Astrocyte of the hippocampus (primary cell): ENCODE results near the gene TBC1D2B.
"Not testable (repeated sequence)": the region's sequence is repeated elsewhere in the genome, so short reads cannot be mapped to it uniquely, and the experiment has no call there.

Source experiments
- DNase-seq: peaks from one replicate; pipeline ENCODE4 v3.0.0; 2011; ENCODE audit warnings: low read depth, low spot score

The TBC1D2B gene

GRCh38 chr15:78003539-78004008, 73.9 kb downstream of the TBC1D2B start:
- DNase-seq: no peak

GRCh38 chr15:78002996-78003395, 74.5 kb downstream of the TBC1D2B start:
- no peak for DNase-seq

GRCh38 chr15:78001656-78002055, 75.9 kb downstream of the TBC1D2B start:
- no peak for DNase-seq

GRCh38 chr15:78000927-78001249, 76.6 kb downstream of the TBC1D2B start:
- no peak for DNase-seq

- DNase-seq: peak; percentile 87
Observed at GRCh38 chr15:78000091-78000926, 77.2 kb downstream of the TBC1D2B start.

- DNase-seq: no peak
Observed at GRCh38 chr15:77999486-77999885, 78.0 kb downstream of the TBC1D2B start.

- DNase-seq: no peak
Observed at GRCh38 chr15:77998592-77998991, 78.9 kb downstream of the TBC1D2B start.

GRCh38 chr15:77997761-77998554, 79.6 kb downstream of the TBC1D2B start:
- not testable (repeated sequence) for DNase-seq

- DNase-seq: not testable (repeated sequence)
Observed at GRCh38 chr15:77997221-77997620, 80.3 kb downstream of the TBC1D2B start.

- not testable (repeated sequence) for DNase-seq
Observed at GRCh38 chr15:77996713-77997171, 80.8 kb downstream of the TBC1D2B start.

- not testable (repeated sequence) for DNase-seq
Observed at GRCh38 chr15:77996226-77996625, 81.3 kb downstream of the TBC1D2B start.

- DNase-seq: not testable (repeated sequence)
Observed at GRCh38 chr15:77995537-77995918, 82.0 kb downstream of the TBC1D2B start.

- peak; percentile 62 for DNase-seq
Observed at GRCh38 chr15:77994893-77995536, 82.5 kb downstream of the TBC1D2B start.

- DNase-seq: peak; percentile 86
Observed at GRCh38 chr15:77993970-77994693, 83.4 kb downstream of the TBC1D2B start.

- no peak for DNase-seq
Observed at GRCh38 chr15:77993374-77993911, 84.1 kb downstream of the TBC1D2B start.

GRCh38 chr15:77992356-77993222, 84.9 kb downstream of the TBC1D2B start:
- no peak for DNase-seq

- DNase-seq: peak; percentile 81
Observed at GRCh38 chr15:77991658-77992201, 85.8 kb downstream of the TBC1D2B start.

GRCh38 chr15:77991029-77991406, 86.5 kb downstream of the TBC1D2B start:
- DNase-seq: no peak

- DNase-seq: no peak
Observed at GRCh38 chr15:77989296-77990143, 88.0 kb downstream of the TBC1D2B start.
